ENCODE data around the gene GPR68.

GRCh38 chr14:91256661-91257060 lies 12.2 kb upstream of the GPR68 start:
- TF ChIP-seq STAT1 (IDR thresholded peaks at IDR 0.05; ENCODE audit: unreplicated experiment) (no peak), CTCF (conservative IDR thresholded peaks at IDR 0.05; ENCODE audit: low read depth in 2 of 2) (no peak)

Data from GM23338 (cell line).